Muscle of leg (tissue), 11 donors: ENCODE measurements around the gene PPIF. TPM values are rescaled to one million over a fixed set of nuclear protein-coding genes. Genes with fewer than 3 reads are reported as not detected.

ENCODE experiments used
- DNase-seq: peaks from one replicate; pipeline ENCODE4 v3.0.0; 2013
- H3K27ac ChIP-seq: one replicate; pipeline ENCODE4 v1.5.1; 2013; ENCODE audit warnings: mild to moderate bottlenecking, low read length, control low read depth
- H3K27me3 ChIP-seq: one replicate; pipeline ENCODE4 v1.6.1; 2013; ENCODE audit warnings: low read length; ENCODE audit not compliant: control insufficient read depth, insufficient read depth
- H3K36me3 ChIP-seq: one replicate; pipeline ENCODE4 v1.6.1; 2013; ENCODE audit warnings: low read length; ENCODE audit not compliant: control insufficient read depth, insufficient read depth
- H3K4me1 ChIP-seq: one replicate; pipeline ENCODE4 v1.6.1; 2013; ENCODE audit warnings: low read length; ENCODE audit not compliant: control insufficient read depth, insufficient read depth
- H3K4me3 ChIP-seq: one replicate; pipeline ENCODE4 v1.5.1; 2013; ENCODE audit warnings: low read length, control low read depth
- H3K9me3 ChIP-seq: replicated peaks from 2 replicates; pipeline ENCODE4 v1.6.1; 2013; ENCODE audit warnings: low read depth, low read length; ENCODE audit not compliant: control insufficient read depth
- WGBS: methylation state at CpG from one replicate; pipeline ENCODE4 v1.1.5; 2013; ENCODE audit warnings: missing lambda C conversion rate; ENCODE audit not compliant: insufficient coverage; 5-methylcytosine and 5-hydroxymethylcytosine counted together
- polyA plus RNA-seq, 8 donors: library from polyadenylated mRNA; unstranded; fragments of 120-200 nt; gene quantifications; one replicate each; pipeline versions ENCODE4 v1.2.1 to v1.2.3, GENCODE V29; 2013; ENCODE audit warnings: inconsistent platforms in 1 of 8, low replicate concordance in 1 of 8; ENCODE audit not compliant: insufficient read length in 8 of 8, insufficient read depth in 1 of 8
- total RNA-seq: library from RNA; stranded (reverse); fragments of 120-200 nt; gene quantifications from one replicate; pipeline ENCODE4 v1.2.4, GENCODE V29; 2013

Gene PPIF
- total and polyA plus RNA-seq, 9 donors = 8.3 to 28.6 (median 24.3) TPM

- H3K4me3 ChIP-seq = no peak overlapping the region
- no peak overlapping the region for H3K27ac ChIP-seq
- H3K36me3 ChIP-seq = peaks cover 48% of the 10 kb centered on the region
- WGBS = 67% methylated on average over 5 of the region's 8 CpGs
- no peaks in the 10 kb centered on the region for H3K9me3 ChIP-seq
- no peaks in the 10 kb centered on the region for H3K27me3 ChIP-seq
- DNase-seq = no peak
- peaks cover 22% of the 10 kb centered on the region for H3K4me1 ChIP-seq
Measured at GRCh38 chr10:79313320-79313719, 33.9 kb upstream of the PPIF start.

GRCh38 chr10:79313911-79314439 lies 33.3 kb upstream of the PPIF start:
- WGBS = 69% methylated on average over 10 of the region's 11 CpGs
- Histone ChIP-seq H3K27me3 (no peaks in the 10 kb centered on the region), H3K4me1 (peaks cover 22% of the 10 kb centered on the region), H3K36me3 (peaks cover 41% of the 10 kb centered on the region), H3K9me3 (no peaks in the 10 kb centered on the region), H3K27ac (no peak overlapping the region), H3K4me3 (no peak overlapping the region)
- no peak for DNase-seq

GRCh38 chr10:79314761-79315601 lies 32.3 kb upstream of the PPIF start:
- H3K36me3 ChIP-seq = peaks cover 33% of the 10 kb centered on the region
- no peak overlapping the region for H3K4me3 ChIP-seq
- DNase-seq = no peak
- no peaks in the 10 kb centered on the region for H3K9me3 ChIP-seq
- WGBS = 83% methylated on average over 21 of the region's 25 CpGs
- H3K27me3 ChIP-seq = peaks cover 2% of the 10 kb centered on the region
- H3K27ac ChIP-seq = no peak overlapping the region
- peaks cover 18% of the 10 kb centered on the region for H3K4me1 ChIP-seq

GRCh38 chr10:79315602-79315920 lies 31.7 kb upstream of the PPIF start:
- 67% methylated on average over 1 of the region's 11 CpGs for WGBS
- DNase-seq = no peak
- no peak overlapping the region for H3K27ac ChIP-seq
- peaks cover 13% of the 10 kb centered on the region for H3K4me1 ChIP-seq
- peaks cover 30% of the 10 kb centered on the region for H3K36me3 ChIP-seq
- no peak overlapping the region for H3K4me3 ChIP-seq
- H3K27me3 ChIP-seq = peaks cover 2% of the 10 kb centered on the region
- no peaks in the 10 kb centered on the region for H3K9me3 ChIP-seq

- 44% methylated on average over 6 of the region's 13 CpGs for WGBS
- H3K4me1 ChIP-seq = peaks cover 9% of the 10 kb centered on the region
Measured at GRCh38 chr10:79316671-79317431, 30.4 kb upstream of the PPIF start.

GRCh38 chr10:79318369-79318768 lies 28.9 kb upstream of the PPIF start:
- 70% methylated on average over 5 of the region's 5 CpGs for WGBS
- Histone ChIP-seq H3K36me3 (peaks cover 17% of the 10 kb centered on the region), H3K27me3 (peaks cover 2% of the 10 kb centered on the region), H3K9me3 (no peaks in the 10 kb centered on the region), H3K27ac (no peak overlapping the region), H3K4me3 (no peak overlapping the region), H3K4me1 (peaks cover 12% of the 10 kb centered on the region)
- DNase-seq = no peak

More at GRCh38 chr10:79316671-79317431, 30.4 kb upstream of the PPIF start:
- DNase-seq = no peak
- H3K36me3 ChIP-seq = peaks cover 30% of the 10 kb centered on the region
- H3K27ac ChIP-seq = no peak overlapping the region
- H3K4me3 ChIP-seq = no peak overlapping the region
- H3K27me3 ChIP-seq = peaks cover 2% of the 10 kb centered on the region
- H3K9me3 ChIP-seq = no peaks in the 10 kb centered on the region

- H3K4me3 ChIP-seq = no peak overlapping the region
- no peak for DNase-seq
- peaks cover 8% of the 10 kb centered on the region for H3K36me3 ChIP-seq
- peaks cover 9% of the 10 kb centered on the region for H3K4me1 ChIP-seq
- no peak overlapping the region for H3K27ac ChIP-seq
- WGBS = 86% methylated on average over 9 of the region's 11 CpGs
- H3K27me3 ChIP-seq = peaks cover 2% of the 10 kb centered on the region
- no peaks in the 10 kb centered on the region for H3K9me3 ChIP-seq
Measured at GRCh38 chr10:79319115-79319771, 28.0 kb upstream of the PPIF start.

GRCh38 chr10:79320316-79320715 lies 27.0 kb upstream of the PPIF start:
- Histone ChIP-seq H3K36me3 (peaks cover 3% of the 10 kb centered on the region), H3K27me3 (peaks cover 2% of the 10 kb centered on the region), H3K9me3 (no peaks in the 10 kb centered on the region), H3K4me3 (no peak overlapping the region), H3K27ac (no peak overlapping the region), H3K4me1 (peaks cover 8% of the 10 kb centered on the region)
- WGBS = 90% methylated on average over 2 of the region's 2 CpGs
- no peak for DNase-seq

GRCh38 chr10:79320820-79321493 lies 26.3 kb upstream of the PPIF start:
- 96% methylated on average over 5 of the region's 7 CpGs for WGBS
- H3K27ac ChIP-seq = no peak overlapping the region
- no peaks in the 10 kb centered on the region for H3K9me3 ChIP-seq
- DNase-seq = no peak
- no peak overlapping the region for H3K4me3 ChIP-seq
- no peaks in the 10 kb centered on the region for H3K36me3 ChIP-seq
- peaks cover 2% of the 10 kb centered on the region for H3K27me3 ChIP-seq
- peaks cover 8% of the 10 kb centered on the region for H3K4me1 ChIP-seq
